H9 (cell line): ENCODE results near the gene UBE2L3. TPM values are rescaled to one million over a fixed set of nuclear protein-coding genes. Genes with fewer than 3 reads are reported as not detected.

Experiments used
- DNase-seq: peaks from one replicate; pipeline ENCODE4 v3.0.0-alpha.2; 2017
- H2AFZ ChIP-seq: one replicate; pipeline ENCODE4 v1.6.1; 2013; ENCODE audit warnings: mild to moderate bottlenecking, low read length, control low read depth, moderate library complexity
- H2AK5ac ChIP-seq: 2 replicates; pipeline ENCODE4 v1.6.1; 2013; ENCODE audit warnings: low read length, control low read depth, mixed read lengths; ENCODE audit not compliant: insufficient read length
- H2BK120ac ChIP-seq: one replicate; pipeline ENCODE4 v1.6.1; 2013; ENCODE audit warnings: low read depth, mild to moderate bottlenecking, low read length, control low read depth, inconsistent platforms; ENCODE audit not compliant: poor library complexity, severe bottlenecking
- H2BK12ac ChIP-seq: 2 replicates; pipeline ENCODE4 v1.6.1; 2013; ENCODE audit warnings: low read length, control low read depth, mixed read lengths, low read depth; ENCODE audit not compliant: insufficient read length
- H2BK15ac ChIP-seq: 2 replicates; pipeline ENCODE4 v1.6.1; 2013; ENCODE audit warnings: low read depth, low read length, control low read depth
- H2BK20ac ChIP-seq: one replicate; pipeline ENCODE4 v1.6.1; 2013; ENCODE audit warnings: low read depth, mild to moderate bottlenecking, low read length, control low read depth, inconsistent platforms; ENCODE audit not compliant: poor library complexity, severe bottlenecking
- H2BK5ac ChIP-seq: 2 replicates; pipeline ENCODE4 v1.6.1; 2013; ENCODE audit warnings: low read length, control low read depth, mixed read lengths; ENCODE audit not compliant: insufficient read length
- H3K14ac ChIP-seq: 2 replicates; pipeline ENCODE4 v1.6.1; 2013; ENCODE audit warnings: low read length, control low read depth; ENCODE audit not compliant: insufficient read depth
- H3K18ac ChIP-seq: 2 replicates; pipeline ENCODE4 v1.6.1; 2013; ENCODE audit warnings: low read depth, mild to moderate bottlenecking, mixed read lengths, low read length, control low read depth; ENCODE audit not compliant: insufficient read length
- H3K23ac ChIP-seq: 2 replicates; pipeline ENCODE4 v1.6.1; 2013; ENCODE audit warnings: low read length, control low read depth, mixed read lengths, low read depth; ENCODE audit not compliant: insufficient read length
- H3K23me2 ChIP-seq: 2 replicates; pipeline ENCODE4 v1.6.1; 2013; ENCODE audit warnings: low read depth, mild to moderate bottlenecking, mixed read lengths, low read length, control low read depth; ENCODE audit not compliant: insufficient read length, poor library complexity, severe bottlenecking
- H3K27ac ChIP-seq: 2 replicates; pipeline ENCODE4 v1.5.1; 2013; ENCODE audit warnings: low read length, control low read depth, mixed read lengths, low read depth; ENCODE audit not compliant: insufficient read length
- H3K27me3 ChIP-seq: 2 replicates; pipeline ENCODE4 v1.6.1; 2013; ENCODE audit warnings: low read length, control low read depth, inconsistent platforms; ENCODE audit not compliant: insufficient read depth
- H3K4ac ChIP-seq: 2 replicates; pipeline ENCODE4 v1.6.1; 2013; ENCODE audit warnings: low read depth, mild to moderate bottlenecking, control low read depth, inconsistent platforms, low read length, moderate library complexity
- H3K4me1 ChIP-seq: 2 replicates; pipeline ENCODE4 v1.6.1; 2013; ENCODE audit warnings: low read length, control low read depth, inconsistent platforms; ENCODE audit not compliant: insufficient read depth
- H3K4me2 ChIP-seq: 2 replicates; pipeline ENCODE4 v1.6.1; 2013; ENCODE audit warnings: low read length, control low read depth, mixed read lengths; ENCODE audit not compliant: insufficient read length, insufficient read depth
- H3K56ac ChIP-seq: 2 replicates; pipeline ENCODE4 v1.6.1; 2013; ENCODE audit warnings: low read depth, mild to moderate bottlenecking, mixed read lengths, low read length, control low read depth; ENCODE audit not compliant: insufficient read length
- H3K79me1 ChIP-seq: 2 replicates; pipeline ENCODE4 v1.6.1; 2013; ENCODE audit warnings: low read depth, mild to moderate bottlenecking, moderate library complexity, low read length, control low read depth, inconsistent platforms; ENCODE audit not compliant: insufficient read depth, poor library complexity, severe bottlenecking
- H3K79me2 ChIP-seq: 2 replicates; pipeline ENCODE4 v1.6.1; 2013; ENCODE audit warnings: low read length, control low read depth, inconsistent platforms; ENCODE audit not compliant: insufficient read depth
- H3K9ac ChIP-seq: 2 replicates; pipeline ENCODE4 v1.6.1; 2013; ENCODE audit warnings: low read length, control low read depth, mixed read lengths; ENCODE audit not compliant: insufficient read length; ENCODE audit errors: extremely low read depth
- H3K9me3 ChIP-seq: one replicate; pipeline ENCODE4 v1.6.1; 2013; ENCODE audit warnings: low read depth, low read length, inconsistent platforms; ENCODE audit not compliant: control insufficient read depth
- H3T11ph ChIP-seq: one replicate; pipeline ENCODE4 v1.6.1; 2013; ENCODE audit warnings: mild to moderate bottlenecking, low read length, control low read depth, inconsistent platforms
- H4K20me1 ChIP-seq: one replicate; pipeline ENCODE4 v1.6.1; 2013; ENCODE audit not compliant: control insufficient read depth, insufficient read length, insufficient read depth
- H4K5ac ChIP-seq: 2 replicates; pipeline ENCODE4 v1.6.1; 2013; ENCODE audit warnings: low read depth, mild to moderate bottlenecking, mixed read lengths, low read length, control low read depth; ENCODE audit not compliant: insufficient read length
- H4K8ac ChIP-seq: replicated peaks from 2 replicates; pipeline ENCODE4 v1.6.1; 2013; ENCODE audit warnings: low read length, control low read depth, mixed read lengths, low read depth; ENCODE audit not compliant: insufficient read length
- H4K91ac ChIP-seq: 2 replicates; pipeline ENCODE4 v1.6.1; 2013; ENCODE audit warnings: low read depth, mild to moderate bottlenecking, moderate library complexity, mixed read lengths, low read length, control low read depth; ENCODE audit not compliant: insufficient read length
- H3K27ac Mint-ChIP-seq, 3 experiments: 2 replicates in 2 of 3; 3 replicates in 1 of 3; pipeline ENCODE4 v1.8.0; 2020 to 2021; ENCODE audit warnings: mixed read lengths in 3 of 3, mild to moderate bottlenecking in 1 of 3, moderate library complexity in 1 of 3
- H3K27me3 Mint-ChIP-seq: 2 replicates; pipeline ENCODE4 v1.8.0; 2021; ENCODE audit warnings: low read depth, mild to moderate bottlenecking, moderate library complexity, mixed read lengths
- H3K36me3 Mint-ChIP-seq, 3 experiments: 2 replicates in 2 of 3; 3 replicates in 1 of 3; pipeline ENCODE4 v1.8.0; 2020 to 2021; ENCODE audit warnings: low read depth in 3 of 3, mixed read lengths in 3 of 3; ENCODE audit not compliant: insufficient read depth in 1 of 3
- H3K4me1 Mint-ChIP-seq, 2 experiments: 2 replicates each; pipeline ENCODE4 v1.8.0; 2020; ENCODE audit warnings: mixed read lengths in 2 of 2
- H3K4me3 Mint-ChIP-seq, 2 experiments: 2 replicates in 1 of 2; 3 replicates in 1 of 2; pipeline ENCODE4 v1.8.0; 2020 to 2021; ENCODE audit warnings: mild to moderate bottlenecking in 2 of 2, mixed read lengths in 2 of 2, moderate library complexity in 1 of 2
- H3K9me3 Mint-ChIP-seq, 2 experiments: 2 replicates in 1 of 2; 3 replicates in 1 of 2; pipeline ENCODE4 v1.8.0; 2020; ENCODE audit warnings: mild to moderate bottlenecking in 2 of 2, mixed read lengths in 2 of 2, moderate library complexity in 1 of 2
- WGBS: extraction: QIAGEN DNeasy Blood & Tissue Kit; methylation state at CpG from one replicate; pipeline ENCODE4 v1.1.7; 2013; ENCODE audit warnings: missing lambda C conversion rate, low lambda C conversion rate, mixed read lengths; ENCODE audit not compliant: insufficient read length; ENCODE audit errors: extremely low coverage; 5-methylcytosine and 5-hydroxymethylcytosine counted together
- total RNA-seq: library from RNA; stranded (reverse); gene quantifications from 2 replicates; pipeline ENCODE4 v1.2.1, GENCODE V29; 2021
- TF ChIP-seq, protein P1 (sequence below): fragments of 200-600 bp; sonication (generic); conservative IDR thresholded peaks from 3 replicates; pipeline ENCODE4 v1.8.0; 2021; ENCODE audit warnings: antibody characterized with exemption, mild to moderate bottlenecking

The UBE2L3 gene
- total RNA-seq, 1 experiment from 2014 or later: 79.7 TPM

DNA sequence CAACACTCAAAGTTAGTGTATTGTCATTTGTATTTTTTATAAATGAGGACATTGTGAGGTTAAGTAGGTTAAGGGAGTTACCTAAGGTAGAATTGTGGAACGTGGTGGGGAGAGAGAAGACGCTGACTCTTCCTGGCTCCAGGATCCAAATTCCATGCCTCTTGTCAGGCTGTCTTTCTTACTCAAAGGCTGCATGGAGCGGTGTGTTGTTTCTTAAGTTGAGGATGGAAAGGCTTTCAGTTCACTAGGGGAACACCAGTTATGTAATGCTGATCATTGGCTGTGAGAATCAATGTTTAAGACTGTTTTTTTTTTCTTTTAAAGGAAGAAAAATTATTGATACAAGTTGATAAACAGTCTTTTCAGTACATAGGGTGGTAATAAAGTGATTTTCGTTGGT, 2.9 kb downstream of the UBE2L3 start:
- Histone ChIP-seq H3K18ac (no peak overlapping the region), H3K79me2 (peaks cover 66% of the 10 kb centered on the region), H2BK15ac (no peak overlapping the region), H3K4me2 (peak overlapping the region; percentile 76), H3K23me2 (peaks cover 8% of the 10 kb centered on the region), H4K8ac (no peak overlapping the region), H2BK12ac (no peak overlapping the region), H2AK5ac (no peak overlapping the region), H3K27ac (no peak overlapping the region), H3K9ac (peak overlapping the region; percentile 31), H3K23ac (no peak overlapping the region), H2AFZ (no peak overlapping the region), H3K79me1 (peaks cover 3% of the 10 kb centered on the region), H3K9me3 (no peaks in the 10 kb centered on the region), H3K4ac (no peak overlapping the region), H3K14ac (no peak overlapping the region), H2BK5ac (no peak overlapping the region), H3K4me1 (no peaks in the 10 kb centered on the region; the same call in 1 of the 2 replicates), H3T11ph (no peak overlapping the region), H3K27me3 (no peaks in the 10 kb centered on the region), H4K20me1 (peaks cover 2% of the 10 kb centered on the region), H3K56ac (no peak overlapping the region), H2BK120ac (no peak overlapping the region), H4K5ac (no peak overlapping the region), H2BK20ac (no peak overlapping the region), H4K91ac (no peak overlapping the region)
- Mint-ChIP-seq H3K9me3 (no peaks in the 10 kb centered on the region), H3K27ac (no peak overlapping the region), H3K36me3 (peaks cover 6 to 19% (median 8%) of the 10 kb centered on the region in 3 experiments; a peak in 6 of 7 replicates), H3K27me3 (peaks cover 1% of the 10 kb centered on the region; the same call in 1 of the 2 replicates), H3K4me3 (no peak overlapping the region; a peak in 1 of 5 replicates), H3K4me1 (peaks cover 38 to 45% of the 10 kb centered on the region in 2 experiments)
- DNase-seq: no peak
- WGBS: no CpG with 5 or more reads among the region's 4 CpGs
- TF ChIP-seq, protein P1, sequence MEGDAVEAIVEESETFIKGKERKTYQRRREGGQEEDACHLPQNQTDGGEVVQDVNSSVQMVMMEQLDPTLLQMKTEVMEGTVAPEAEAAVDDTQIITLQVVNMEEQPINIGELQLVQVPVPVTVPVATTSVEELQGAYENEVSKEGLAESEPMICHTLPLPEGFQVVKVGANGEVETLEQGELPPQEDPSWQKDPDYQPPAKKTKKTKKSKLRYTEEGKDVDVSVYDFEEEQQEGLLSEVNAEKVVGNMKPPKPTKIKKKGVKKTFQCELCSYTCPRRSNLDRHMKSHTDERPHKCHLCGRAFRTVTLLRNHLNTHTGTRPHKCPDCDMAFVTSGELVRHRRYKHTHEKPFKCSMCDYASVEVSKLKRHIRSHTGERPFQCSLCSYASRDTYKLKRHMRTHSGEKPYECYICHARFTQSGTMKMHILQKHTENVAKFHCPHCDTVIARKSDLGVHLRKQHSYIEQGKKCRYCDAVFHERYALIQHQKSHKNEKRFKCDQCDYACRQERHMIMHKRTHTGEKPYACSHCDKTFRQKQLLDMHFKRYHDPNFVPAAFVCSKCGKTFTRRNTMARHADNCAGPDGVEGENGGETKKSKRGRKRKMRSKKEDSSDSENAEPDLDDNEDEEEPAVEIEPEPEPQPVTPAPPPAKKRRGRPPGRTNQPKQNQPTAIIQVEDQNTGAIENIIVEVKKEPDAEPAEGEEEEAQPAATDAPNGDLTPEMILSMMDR: no peak
